Prostate gland (tissue), 2 donors: ENCODE results near the gene ACBD3. TPM values are rescaled to one million over a fixed set of nuclear protein-coding genes. Genes with fewer than 3 reads are reported as not detected.

Experiments used
- DNase-seq: peaks from one replicate; pipeline ENCODE4 v3.0.0-alpha.2; 2019; ENCODE audit warnings: low spot score
- H3K27ac ChIP-seq, 2 donors: fragments of 200-600 bp; sonication (generic); 2 replicates each; pipeline ENCODE4 v1.5.1; 2017 to 2019
- H3K27me3 ChIP-seq: fragments of 200-600 bp; sonication (generic); replicated peaks from 2 replicates; pipeline ENCODE4 v1.5.1; 2019; ENCODE audit not compliant: insufficient read depth
- H3K36me3 ChIP-seq, 2 donors: fragments of 200-600 bp; sonication (generic); 1 replicate in 1 of 2; 2 replicates in 1 of 2; pipeline versions ENCODE4 v1.5.1 to v1.8.1; 2017 to 2019
- H3K4me1 ChIP-seq: fragments of 200-600 bp; sonication (generic); replicated peaks from 2 replicates; pipeline ENCODE4 v1.5.1; 2019
- H3K4me3 ChIP-seq, 2 donors: fragments of 200-600 bp; sonication (generic); 2 replicates each; pipeline ENCODE4 v1.5.1; 2017 to 2019
- H3K9me3 ChIP-seq: fragments of 200-600 bp; sonication (generic); 2 replicates; pipeline ENCODE4 v1.5.1; 2017
- CTCF ChIP-seq, 4 experiments: fragments of 200-600 bp in 2 of 4; fragments of 450-650 bp in 2 of 4; sonication (generic) in 2 of 4; IDR thresholded peaks; 1 replicate in 3 of 4; 2 replicates in 1 of 4; pipeline ENCODE4 v1.5.1; 2016 to 2019; ENCODE audit warnings: antibody characterized with exemption in 4 of 4, mild to moderate bottlenecking in 2 of 4, moderate library complexity in 2 of 4
- POLR2A ChIP-seq: fragments of 450-650 bp; IDR thresholded peaks from one replicate; pipeline ENCODE4 v1.6.1; 2016; ENCODE audit warnings: antibody characterized with exemption, mild to moderate bottlenecking
- POLR2AphosphoS5 ChIP-seq: sonication (generic); formaldehyde crosslinking; IDR thresholded peaks from one replicate; pipeline ENCODE4 v1.6.1; 2017; ENCODE audit warnings: antibody characterized with exemption
- WGBS: methylation state at CpG from one replicate; pipeline ENCODE4 v1.1.5; 2018; 5-methylcytosine and 5-hydroxymethylcytosine counted together
- intact Hi-C: fragments of 100-400 bp; cut with DNase I; formaldehyde crosslinking; loops from one replicate; pipeline ENCODE4 v1.14.2; 2022
- total RNA-seq, 2 donors: library from RNA; depleted of rRNA; stranded (reverse); fragments of >200 nt; gene quantifications; one replicate each; pipeline ENCODE4 v1.1.0, GENCODE V29; 2016

The ACBD3 gene
- total RNA-seq, 2 donors from 2014 or later = 42.0 to 46.7 TPM

DNA sequence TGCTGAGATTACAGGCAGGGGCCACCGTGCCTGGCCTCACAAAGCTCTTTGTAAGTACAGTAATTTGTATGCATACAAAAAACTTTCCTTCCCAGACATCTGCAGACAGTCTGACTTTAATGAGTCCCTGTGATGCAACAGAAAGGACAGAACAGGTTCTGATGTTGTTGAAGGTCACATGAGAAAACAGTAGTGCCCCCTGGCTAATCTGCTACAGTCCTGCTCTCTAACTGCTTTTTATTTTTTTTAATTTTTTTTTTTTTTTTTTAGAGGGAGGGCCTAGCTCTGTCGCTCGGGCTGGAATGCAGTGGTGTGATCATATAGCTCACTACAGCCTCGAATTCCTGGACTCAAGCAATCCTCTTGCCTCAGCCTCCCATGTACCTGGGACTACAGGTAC, 36.7 kb downstream of the ACBD3 start:
- Histone ChIP-seq H3K4me3 (no peak overlapping the region), H3K4me1 (no peaks in the 10 kb centered on the region), H3K36me3 (peaks cover 0 to 5% of the 10 kb centered on the region in 2 donors), H3K27ac (no peak overlapping the region), H3K9me3 (no peaks in the 10 kb centered on the region), H3K27me3 (no peaks in the 10 kb centered on the region)
- WGBS = 74% methylated on average over 4 of the region's 4 CpGs
- TF ChIP-seq POLR2AphosphoS5 = no peak
- no peak for TF ChIP-seq POLR2A
- TF ChIP-seq CTCF (IDR thresholded peaks at IDR 0.05) = no peak
- intact Hi-C loops = no loop called here
- DNase-seq = peak; percentile 12

- no peak overlapping the region for H3K4me3 ChIP-seq
- no peak for DNase-seq
- no peak overlapping the region for H3K27ac ChIP-seq
- H3K9me3 ChIP-seq = no peaks in the 10 kb centered on the region
- TF ChIP-seq POLR2AphosphoS5 (no peak), CTCF (IDR thresholded peaks at IDR 0.05) (no peak), POLR2A (no peak)
- H3K4me1 ChIP-seq = no peaks in the 10 kb centered on the region
- intact Hi-C loops = no loop called here
- no peaks in the 10 kb centered on the region for H3K27me3 ChIP-seq
- H3K36me3 ChIP-seq = no peaks in the 10 kb centered on the region
Observed at GRCh38 chr1:226148121-226148648, 38.4 kb downstream of the ACBD3 start.

GRCh38 chr1:226144045-226144444, 42.5 kb downstream of the ACBD3 start:
- intact Hi-C loops = no loop called here
- no peak for DNase-seq
- Histone ChIP-seq H3K27me3 (no peaks in the 10 kb centered on the region), H3K4me1 (no peaks in the 10 kb centered on the region), H3K9me3 (no peaks in the 10 kb centered on the region), H3K27ac (no peak overlapping the region), H3K36me3 (no peaks in the 10 kb centered on the region), H3K4me3 (no peak overlapping the region)
- TF ChIP-seq POLR2A (no peak), POLR2AphosphoS5 (no peak), CTCF (IDR thresholded peaks at IDR 0.05) (no peak)
- WGBS = 78% methylated on average over 5 of the region's 5 CpGs

DNA sequence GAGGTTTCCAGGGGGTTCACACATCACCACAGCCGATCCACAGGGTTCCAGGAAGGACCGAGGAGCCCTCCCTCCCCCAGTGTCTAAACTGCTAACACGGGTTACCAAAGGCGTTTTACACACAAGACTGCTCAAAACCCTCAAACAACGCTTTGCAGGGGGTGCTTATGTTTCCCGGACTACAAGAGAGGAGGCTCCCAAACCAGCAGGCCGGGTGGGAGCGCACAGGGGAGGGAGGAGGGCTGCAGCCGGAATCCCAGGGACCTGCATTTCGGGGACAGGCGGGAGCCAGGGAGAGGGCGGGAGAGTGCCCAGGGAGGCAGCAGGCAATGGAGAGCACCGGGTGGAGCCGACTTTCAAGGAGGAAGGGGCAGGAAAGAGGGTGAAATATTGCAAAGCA, 50.8 kb downstream of the ACBD3 start:
- 60% methylated on average over 14 of the region's 14 CpGs for WGBS
- intact Hi-C loops = no loop called here
- peak overlapping the region; percentile 86 for H3K27ac ChIP-seq
- H3K9me3 ChIP-seq = no peaks in the 10 kb centered on the region
- TF ChIP-seq CTCF (IDR thresholded peaks at IDR 0.05) = no peak
- H3K27me3 ChIP-seq = no peaks in the 10 kb centered on the region
- H3K4me3 ChIP-seq = no peak overlapping the region
- no peak for DNase-seq
- H3K36me3 ChIP-seq = no peaks in the 10 kb centered on the region
- peaks cover 17% of the 10 kb centered on the region for H3K4me1 ChIP-seq

DNA sequence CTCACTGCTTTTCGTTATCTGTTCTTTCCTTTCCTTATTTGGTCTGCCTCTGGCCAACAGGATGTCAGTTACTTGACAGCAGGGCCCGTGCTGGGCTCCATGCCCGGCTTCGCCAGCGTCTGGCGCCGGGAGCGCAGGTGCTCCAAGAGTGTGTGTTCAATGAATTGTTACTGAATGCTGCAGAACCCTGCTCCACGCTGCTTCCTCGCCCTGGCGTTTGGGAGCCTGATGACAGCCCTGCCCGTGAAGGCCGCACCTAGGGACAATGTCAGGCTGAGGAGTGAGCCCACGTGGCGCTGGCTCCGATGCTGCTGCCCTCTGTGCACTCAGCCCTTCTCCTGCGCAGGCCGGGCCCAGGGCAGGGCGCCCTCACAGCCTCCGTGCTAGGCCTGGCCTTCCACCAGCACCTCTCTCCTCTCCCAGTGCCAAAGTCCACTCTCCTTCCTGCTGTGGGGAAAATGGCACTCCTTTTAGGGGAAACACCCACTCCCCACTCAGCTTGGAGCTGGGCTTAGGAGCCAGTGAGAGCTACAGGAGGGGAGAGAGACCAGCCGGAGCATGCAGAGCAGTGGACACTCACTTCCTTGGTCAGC, 51.4 kb downstream of the ACBD3 start:
- Histone ChIP-seq H3K4me3 (no peak overlapping the region), H3K4me1 (peaks cover 17% of the 10 kb centered on the region), H3K9me3 (no peaks in the 10 kb centered on the region), H3K27ac (peak overlapping the region; percentile 86), H3K27me3 (no peaks in the 10 kb centered on the region), H3K36me3 (no peaks in the 10 kb centered on the region)
- TF ChIP-seq POLR2AphosphoS5 (peak; percentile 73), CTCF (IDR thresholded peaks at IDR 0.05) (peak in 1 of 4 experiments; percentile 18), POLR2A (no peak)
- 26% methylated on average over 17 of the region's 21 CpGs for WGBS
- DNase-seq = peak; percentile 82
- intact Hi-C loops = no loop called here
